Chondrocyte (in vitro differentiated cells): Measurements from ENCODE around the gene PCNX2. TPM values are rescaled to one million over a fixed set of nuclear protein-coding genes. Genes with fewer than 3 reads are reported as not detected.

ENCODE experiments used
- DNase-seq: peaks from one replicate; pipeline ENCODE4 v3.0.0; 2021; ENCODE audit warnings: mixed read lengths, low spot score
- H3K27ac Mint-ChIP-seq: one replicate; pipeline ENCODE4 v1.8.0; 2021; ENCODE audit warnings: mild to moderate bottlenecking, moderate library complexity, mixed read lengths; ENCODE audit not compliant: unreplicated experiment
- H3K27me3 Mint-ChIP-seq: 2 replicates; pipeline ENCODE4 v1.8.0; 2021; ENCODE audit warnings: low read depth, mixed read lengths
- H3K36me3 Mint-ChIP-seq: 2 replicates; pipeline ENCODE4 v1.8.0; 2021; ENCODE audit warnings: low read depth, mixed read lengths
- H3K4me1 Mint-ChIP-seq: 2 replicates; pipeline ENCODE4 v1.8.0; 2021; ENCODE audit warnings: low read depth, mild to moderate bottlenecking, mixed read lengths
- H3K4me3 Mint-ChIP-seq: one replicate; pipeline ENCODE4 v1.8.0; 2021; ENCODE audit warnings: mild to moderate bottlenecking, moderate library complexity, mixed read lengths; ENCODE audit not compliant: unreplicated experiment
- H3K9me3 Mint-ChIP-seq: 2 replicates; pipeline ENCODE4 v1.8.0; 2021; ENCODE audit warnings: low read depth, mixed read lengths
- CTCF ChIP-seq: fragments of 200-600 bp; sonication (generic); IDR thresholded peaks from 2 replicates; pipeline ENCODE4 v1.5.0; 2021; ENCODE audit warnings: antibody characterized with exemption, mild to moderate bottlenecking, moderate library complexity
- long read RNA-seq: library from polyadenylated mRNA; stranded (forward); transcript quantifications from one replicate; pipeline ENCODE4 v2.0.0, GENCODE V29; 2021
- total RNA-seq: library from RNA; stranded (reverse); gene quantifications from 3 replicates; pipeline ENCODE4 v1.2.1, GENCODE V29; 2021

Gene PCNX2
- total RNA-seq = 9.5 to 18.5 TPM (median 12.0 TPM) in 3 replicates
- long read RNA-seq, full-length matches to known transcripts = 1 of 13 reads
- long read RNA-seq, partial matches to known transcripts = 9 of 13 reads
- long read RNA-seq, other reads (novel, unspliced or antisense) = 3 of 13 reads

- Mint-ChIP-seq H3K27ac (peak within 1 kb of the TSS; percentile 82), H3K36me3 (no peaks in the 10 kb centered on the region), H3K9me3 (no peaks in the 10 kb centered on the region), H3K4me3 (peak within 1 kb of the TSS; percentile 84), H3K4me1 (peaks cover 34% of the 10 kb centered on the region), H3K27me3 (no peaks in the 10 kb centered on the region)
- TF ChIP-seq CTCF = no peak
- DNase-seq = no peak
These were observed at the start of gene PCNX2 for GRCh38 chr1:233295237-233295974. Gene PCNX2, minus strand, starts transcription at chr1:233295725. Its CDS starts 247 bp downstream, at chr1:233295478.

- Mint-ChIP-seq H3K9me3 (no peaks in the 10 kb centered on the region), H3K4me1 (no peaks in the 10 kb centered on the region), H3K4me3 (no peak overlapping the region), H3K36me3 (no peaks in the 10 kb centered on the region), H3K27ac (no peak overlapping the region), H3K27me3 (peaks cover 46% of the 10 kb centered on the region)
- DNase-seq = no peak
- TF ChIP-seq CTCF = no peak
These were observed 47.7 kb upstream of the PCNX2 start for GRCh38 chr1:233343262-233343661.

GRCh38 chr1:233342086-233342485, 46.6 kb upstream of the PCNX2 start:
- Mint-ChIP-seq H3K4me1 (no peaks in the 10 kb centered on the region), H3K27me3 (peaks cover 50% of the 10 kb centered on the region), H3K36me3 (no peaks in the 10 kb centered on the region), H3K27ac (no peak overlapping the region), H3K9me3 (no peaks in the 10 kb centered on the region), H3K4me3 (no peak overlapping the region)
- no peak for TF ChIP-seq CTCF
- no peak for DNase-seq

- no peak overlapping the region for H3K27ac Mint-ChIP-seq
- H3K4me1 Mint-ChIP-seq = no peaks in the 10 kb centered on the region
- H3K4me3 Mint-ChIP-seq = no peak overlapping the region
- no peaks in the 10 kb centered on the region for H3K9me3 Mint-ChIP-seq
- H3K36me3 Mint-ChIP-seq = no peaks in the 10 kb centered on the region
- TF ChIP-seq CTCF = no peak
- no peak for DNase-seq
- peaks cover 47% of the 10 kb centered on the region for H3K27me3 Mint-ChIP-seq
These were observed 45.5 kb upstream of the PCNX2 start for GRCh38 chr1:233340966-233341516.

- TF ChIP-seq CTCF = no peak
- DNase-seq = no peak
- Mint-ChIP-seq H3K4me1 (no peaks in the 10 kb centered on the region), H3K4me3 (no peak overlapping the region), H3K36me3 (no peaks in the 10 kb centered on the region), H3K27me3 (peaks cover 47% of the 10 kb centered on the region), H3K27ac (no peak overlapping the region), H3K9me3 (no peaks in the 10 kb centered on the region)
These were observed 44.6 kb upstream of the PCNX2 start for GRCh38 chr1:233340031-233340555.
